GM12878 (cell line): ENCODE data around the gene TSNAX. TPM values are rescaled to one million over a fixed set of nuclear protein-coding genes. Genes with fewer than 3 reads are reported as not detected.

Experiments used
- CBFB ChIP-seq: IDR thresholded peaks from 2 replicates; pipeline ENCODE4 v1.6.1; 2016; ENCODE audit warnings: antibody characterized with exemption, low read depth
- CHD1 ChIP-seq: IDR thresholded peaks from 2 replicates; pipeline ENCODE4 v1.6.1; 2012; ENCODE audit warnings: low read depth, low read length, improper control_type of control experiment
- CHD4 ChIP-seq: fragments of 200-600 bp; sonication (generic); IDR thresholded peaks from 2 replicates; pipeline ENCODE4 v1.6.1; 2016; ENCODE audit warnings: mild to moderate bottlenecking
- JUND ChIP-seq: IDR thresholded peaks from 2 replicates; pipeline ENCODE4 v1.6.1; 2012; ENCODE audit warnings: low read depth, mild to moderate bottlenecking, low read length, improper control_type of control experiment, moderate library complexity
- MEF2A ChIP-seq: IDR thresholded peaks from 2 replicates; pipeline ENCODE4 v1.6.1; 2011; ENCODE audit warnings: low read depth, mild to moderate bottlenecking, low read length, moderate library complexity; ENCODE audit not compliant: insufficient read depth
- RAD51 ChIP-seq: fragments of 450-650 bp; IDR thresholded peaks from 2 replicates; pipeline ENCODE4 v1.6.1; 2016; ENCODE audit warnings: moderate library complexity, mild to moderate bottlenecking, inconsistent platforms
- RCOR1 ChIP-seq: conservative IDR thresholded peaks from 2 replicates; pipeline ENCODE4 v1.6.1; 2012; ENCODE audit warnings: low read depth, low read length, improper control_type of control experiment
- SMARCA5 ChIP-seq: fragments of 450-650 bp; IDR thresholded peaks from 2 replicates; pipeline ENCODE4 v1.6.1; 2017; ENCODE audit warnings: mild to moderate bottlenecking
- SUPT20H ChIP-seq: IDR thresholded peaks from 2 replicates; pipeline ENCODE4 v1.6.1; 2011; ENCODE audit warnings: low read depth, mild to moderate bottlenecking, low read length, moderate library complexity, borderline replicate concordance; ENCODE audit not compliant: control insufficient read depth
- ZNF384 ChIP-seq: IDR thresholded peaks from 2 replicates; pipeline ENCODE4 v1.6.1; 2012; ENCODE audit warnings: low read depth, mild to moderate bottlenecking, low read length, improper control_type of control experiment, borderline replicate concordance
- polyA plus RNA-seq, 11 experiments: library from polyadenylated mRNA; depleted of rRNA in 4 of 11; unstranded in 6 of 11; stranded (reverse) in 5 of 11; fragments of >200 nt; fragmentation: Nextera tagmentation in 4 of 11; fragmentation: Illumina TruSeq in 1 of 11; extraction: Ambion mirVana in 4 of 11; extraction: Trizol in 1 of 11; gene quantifications; 1 replicate in 1 of 11; 2 replicates in 10 of 11; pipeline versions ENCODE4 v1.2.1 to v1.2.3, GENCODE V29; 2011 to 2016; ENCODE audit warnings: inconsistent platforms in 2 of 11, missing spikeins in 2 of 11, low read depth in 1 of 11
- total RNA-seq, 4 experiments: library from RNA; depleted of rRNA in 3 of 4; stranded (reverse); fragments of >200 nt in 3 of 4; fragmentation: Illumina TruSeq in 1 of 4; extraction: Trizol in 1 of 4; gene quantifications; 2 replicates each; pipeline versions ENCODE4 v1.2.1 to v1.2.3, GENCODE V29; 2013 to 2021
- TF ChIP-seq, protein P1 (sequence below): fragments of 150-350 bp; IDR thresholded peaks from 2 replicates; pipeline ENCODE4 v1.6.1; 2016; ENCODE audit warnings: low read depth, low read length
- TF ChIP-seq, protein P2 (sequence below): IDR thresholded peaks from 2 replicates; pipeline ENCODE4 v1.6.1; 2012; ENCODE audit warnings: low read depth, low read length, improper control_type of control experiment
- TF ChIP-seq, protein P3 (sequence below): fragments of 450-650 bp; IDR thresholded peaks from 2 replicates; pipeline ENCODE4 v1.6.1; 2017; ENCODE audit warnings: mild to moderate bottlenecking, moderate library complexity
- TF ChIP-seq, protein P4 (sequence below): fragments of 450-650 bp; IDR thresholded peaks from 2 replicates; pipeline ENCODE4 v1.6.1; 2017; ENCODE audit warnings: mild to moderate bottlenecking, moderate library complexity

TSNAX gene
- total and polyA plus RNA-seq, 10 of the 15 experiments (the other 5 are each of a cell fraction or from before 2014, with no cell fraction given): 24.8 to 49.7 (median 35.6) TPM

DNA sequence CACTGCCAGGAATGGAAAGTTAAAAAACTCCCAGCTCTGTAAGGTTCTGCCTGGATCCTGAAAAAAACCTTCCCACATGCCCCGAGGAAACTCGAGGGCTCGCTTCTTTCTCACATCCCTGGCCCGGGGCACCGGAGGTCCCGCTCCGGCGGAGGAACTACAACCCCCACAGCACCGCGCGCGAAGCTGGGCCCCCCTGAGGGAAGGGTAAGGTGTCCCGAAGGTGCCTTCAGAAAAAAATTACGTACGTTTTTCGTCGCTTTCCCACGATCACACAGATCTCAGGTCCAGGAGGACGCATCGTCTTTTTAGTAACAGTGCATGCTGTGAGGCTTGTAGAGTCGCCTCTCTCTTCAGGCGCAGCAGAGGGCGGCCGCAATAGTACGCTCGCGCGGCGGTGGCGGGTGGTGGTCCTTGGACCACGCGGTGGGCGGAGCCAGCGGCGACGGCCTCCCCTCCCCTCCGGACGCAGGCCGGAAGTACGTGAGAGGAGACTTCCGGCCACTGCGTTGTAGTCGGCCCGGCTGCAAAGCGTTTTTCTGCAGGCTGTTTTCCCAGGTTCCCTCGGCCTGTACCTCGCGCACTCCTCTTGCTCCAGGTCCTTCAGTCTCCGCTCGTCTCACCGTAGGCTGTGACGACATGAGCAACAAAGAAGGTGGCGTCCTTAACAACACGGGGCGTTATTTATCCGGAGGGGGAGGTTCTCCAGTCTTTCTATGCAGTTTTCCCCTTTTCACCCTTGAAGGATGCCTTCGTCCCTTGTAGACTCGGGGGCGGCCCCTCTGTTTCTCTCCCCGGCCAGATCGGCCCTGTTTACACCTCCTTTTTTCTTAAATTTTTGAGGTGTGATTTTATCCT lies at the start of gene TSNAX (continued):
- TF ChIP-seq, protein P1, sequence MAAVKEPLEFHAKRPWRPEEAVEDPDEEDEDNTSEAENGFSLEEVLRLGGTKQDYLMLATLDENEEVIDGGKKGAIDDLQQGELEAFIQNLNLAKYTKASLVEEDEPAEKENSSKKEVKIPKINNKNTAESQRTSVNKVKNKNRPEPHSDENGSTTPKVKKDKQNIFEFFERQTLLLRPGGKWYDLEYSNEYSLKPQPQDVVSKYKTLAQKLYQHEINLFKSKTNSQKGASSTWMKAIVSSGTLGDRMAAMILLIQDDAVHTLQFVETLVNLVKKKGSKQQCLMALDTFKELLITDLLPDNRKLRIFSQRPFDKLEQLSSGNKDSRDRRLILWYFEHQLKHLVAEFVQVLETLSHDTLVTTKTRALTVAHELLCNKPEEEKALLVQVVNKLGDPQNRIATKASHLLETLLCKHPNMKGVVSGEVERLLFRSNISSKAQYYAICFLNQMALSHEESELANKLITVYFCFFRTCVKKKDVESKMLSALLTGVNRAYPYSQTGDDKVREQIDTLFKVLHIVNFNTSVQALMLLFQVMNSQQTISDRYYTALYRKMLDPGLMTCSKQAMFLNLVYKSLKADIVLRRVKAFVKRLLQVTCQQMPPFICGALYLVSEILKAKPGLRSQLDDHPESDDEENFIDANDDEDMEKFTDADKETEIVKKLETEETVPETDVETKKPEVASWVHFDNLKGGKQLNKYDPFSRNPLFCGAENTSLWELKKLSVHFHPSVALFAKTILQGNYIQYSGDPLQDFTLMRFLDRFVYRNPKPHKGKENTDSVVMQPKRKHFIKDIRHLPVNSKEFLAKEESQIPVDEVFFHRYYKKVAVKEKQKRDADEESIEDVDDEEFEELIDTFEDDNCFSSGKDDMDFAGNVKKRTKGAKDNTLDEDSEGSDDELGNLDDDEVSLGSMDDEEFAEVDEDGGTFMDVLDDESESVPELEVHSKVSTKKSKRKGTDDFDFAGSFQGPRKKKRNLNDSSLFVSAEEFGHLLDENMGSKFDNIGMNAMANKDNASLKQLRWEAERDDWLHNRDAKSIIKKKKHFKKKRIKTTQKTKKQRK: no peak
- TF ChIP-seq SMARCA5: no peak
- TF ChIP-seq, protein P2, sequence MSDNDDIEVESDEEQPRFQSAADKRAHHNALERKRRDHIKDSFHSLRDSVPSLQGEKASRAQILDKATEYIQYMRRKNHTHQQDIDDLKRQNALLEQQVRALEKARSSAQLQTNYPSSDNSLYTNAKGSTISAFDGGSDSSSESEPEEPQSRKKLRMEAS: peak; percentile 19
- 0 out of 2 replicates have a peak, but pooled peaks have one; percentile 25 for TF ChIP-seq CHD1
- peak; percentile 84 for TF ChIP-seq CBFB
- TF ChIP-seq JUND: no peak
- no peak for TF ChIP-seq MEF2A
- TF ChIP-seq, protein P3, sequence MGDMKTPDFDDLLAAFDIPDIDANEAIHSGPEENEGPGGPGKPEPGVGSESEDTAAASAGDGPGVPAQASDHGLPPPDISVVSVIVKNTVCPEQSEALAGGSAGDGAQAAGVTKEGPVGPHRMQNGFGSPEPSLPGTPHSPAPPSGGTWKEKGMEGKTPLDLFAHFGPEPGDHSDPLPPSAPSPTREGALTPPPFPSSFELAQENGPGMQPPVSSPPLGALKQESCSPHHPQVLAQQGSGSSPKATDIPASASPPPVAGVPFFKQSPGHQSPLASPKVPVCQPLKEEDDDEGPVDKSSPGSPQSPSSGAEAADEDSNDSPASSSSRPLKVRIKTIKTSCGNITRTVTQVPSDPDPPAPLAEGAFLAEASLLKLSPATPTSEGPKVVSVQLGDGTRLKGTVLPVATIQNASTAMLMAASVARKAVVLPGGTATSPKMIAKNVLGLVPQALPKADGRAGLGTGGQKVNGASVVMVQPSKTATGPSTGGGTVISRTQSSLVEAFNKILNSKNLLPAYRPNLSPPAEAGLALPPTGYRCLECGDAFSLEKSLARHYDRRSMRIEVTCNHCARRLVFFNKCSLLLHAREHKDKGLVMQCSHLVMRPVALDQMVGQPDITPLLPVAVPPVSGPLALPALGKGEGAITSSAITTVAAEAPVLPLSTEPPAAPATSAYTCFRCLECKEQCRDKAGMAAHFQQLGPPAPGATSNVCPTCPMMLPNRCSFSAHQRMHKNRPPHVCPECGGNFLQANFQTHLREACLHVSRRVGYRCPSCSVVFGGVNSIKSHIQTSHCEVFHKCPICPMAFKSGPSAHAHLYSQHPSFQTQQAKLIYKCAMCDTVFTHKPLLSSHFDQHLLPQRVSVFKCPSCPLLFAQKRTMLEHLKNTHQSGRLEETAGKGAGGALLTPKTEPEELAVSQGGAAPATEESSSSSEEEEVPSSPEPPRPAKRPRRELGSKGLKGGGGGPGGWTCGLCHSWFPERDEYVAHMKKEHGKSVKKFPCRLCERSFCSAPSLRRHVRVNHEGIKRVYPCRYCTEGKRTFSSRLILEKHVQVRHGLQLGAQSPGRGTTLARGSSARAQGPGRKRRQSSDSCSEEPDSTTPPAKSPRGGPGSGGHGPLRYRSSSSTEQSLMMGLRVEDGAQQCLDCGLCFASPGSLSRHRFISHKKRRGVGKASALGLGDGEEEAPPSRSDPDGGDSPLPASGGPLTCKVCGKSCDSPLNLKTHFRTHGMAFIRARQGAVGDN: no peak; the same call in 1 of the 2 replicates
- no peak for TF ChIP-seq CHD4
- TF ChIP-seq RAD51: peak; percentile 31; the same call in 1 of the 2 replicates
- TF ChIP-seq, protein P4, sequence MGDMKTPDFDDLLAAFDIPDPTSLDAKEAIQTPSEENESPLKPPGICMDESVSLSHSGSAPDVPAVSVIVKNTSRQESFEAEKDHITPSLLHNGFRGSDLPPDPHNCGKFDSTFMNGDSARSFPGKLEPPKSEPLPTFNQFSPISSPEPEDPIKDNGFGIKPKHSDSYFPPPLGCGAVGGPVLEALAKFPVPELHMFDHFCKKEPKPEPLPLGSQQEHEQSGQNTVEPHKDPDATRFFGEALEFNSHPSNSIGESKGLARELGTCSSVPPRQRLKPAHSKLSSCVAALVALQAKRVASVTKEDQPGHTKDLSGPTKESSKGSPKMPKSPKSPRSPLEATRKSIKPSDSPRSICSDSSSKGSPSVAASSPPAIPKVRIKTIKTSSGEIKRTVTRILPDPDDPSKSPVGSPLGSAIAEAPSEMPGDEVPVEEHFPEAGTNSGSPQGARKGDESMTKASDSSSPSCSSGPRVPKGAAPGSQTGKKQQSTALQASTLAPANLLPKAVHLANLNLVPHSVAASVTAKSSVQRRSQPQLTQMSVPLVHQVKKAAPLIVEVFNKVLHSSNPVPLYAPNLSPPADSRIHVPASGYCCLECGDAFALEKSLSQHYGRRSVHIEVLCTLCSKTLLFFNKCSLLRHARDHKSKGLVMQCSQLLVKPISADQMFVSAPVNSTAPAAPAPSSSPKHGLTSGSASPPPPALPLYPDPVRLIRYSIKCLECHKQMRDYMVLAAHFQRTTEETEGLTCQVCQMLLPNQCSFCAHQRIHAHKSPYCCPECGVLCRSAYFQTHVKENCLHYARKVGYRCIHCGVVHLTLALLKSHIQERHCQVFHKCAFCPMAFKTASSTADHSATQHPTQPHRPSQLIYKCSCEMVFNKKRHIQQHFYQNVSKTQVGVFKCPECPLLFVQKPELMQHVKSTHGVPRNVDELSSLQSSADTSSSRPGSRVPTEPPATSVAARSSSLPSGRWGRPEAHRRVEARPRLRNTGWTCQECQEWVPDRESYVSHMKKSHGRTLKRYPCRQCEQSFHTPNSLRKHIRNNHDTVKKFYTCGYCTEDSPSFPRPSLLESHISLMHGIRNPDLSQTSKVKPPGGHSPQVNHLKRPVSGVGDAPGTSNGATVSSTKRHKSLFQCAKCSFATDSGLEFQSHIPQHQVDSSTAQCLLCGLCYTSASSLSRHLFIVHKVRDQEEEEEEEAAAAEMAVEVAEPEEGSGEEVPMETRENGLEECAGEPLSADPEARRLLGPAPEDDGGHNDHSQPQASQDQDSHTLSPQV: peak; percentile 82
- no peak for TF ChIP-seq ZNF384
- no peak for TF ChIP-seq SUPT20H
- TF ChIP-seq RCOR1: no peak
